SK-N-MC (cell line): ENCODE data around the gene SAMD14.

ENCODE experiments used
- EZH2 ChIP-seq: fragments of 200-600 bp; sonication (generic); IDR thresholded peaks from one replicate; pipeline ENCODE4 v1.6.1; 2017; ENCODE audit warnings: antibody characterized with exemption
- FOXP2 ChIP-seq: optimal IDR thresholded peaks from 2 replicates; pipeline ENCODE3; 2011; ENCODE audit warnings: mild to moderate bottlenecking, moderate library complexity; ENCODE audit not compliant: insufficient read depth; ENCODE audit errors: extremely low read length, control extremely low read depth

DNA sequence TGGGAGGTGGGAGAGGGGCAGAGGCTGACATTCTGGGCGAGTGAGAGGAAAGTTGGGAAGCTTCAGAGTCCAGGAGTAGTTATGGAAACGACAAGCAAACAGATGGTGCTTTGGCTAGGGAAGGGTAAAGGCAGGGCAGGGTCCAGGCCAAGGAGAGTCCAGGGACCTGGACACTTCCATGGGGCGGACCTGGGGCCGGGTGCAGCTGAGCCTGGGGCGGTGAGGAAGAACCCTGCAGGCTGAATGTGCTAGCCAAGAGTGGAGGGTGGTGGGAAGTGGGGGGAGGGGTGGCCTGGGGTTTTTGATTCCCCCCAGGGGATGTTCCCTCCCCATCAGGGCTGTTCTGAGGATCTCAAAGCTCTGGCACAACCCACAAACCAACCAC is 17.9 kb upstream of the SAMD14 start:
- TF ChIP-seq EZH2 = no peak
- TF ChIP-seq FOXP2 = no peak
